ENCODE data around the gene TMEM178B. TPM values are rescaled to one million over a fixed set of nuclear protein-coding genes. Genes with fewer than 3 reads are reported as not detected.
"Not testable (repeated sequence)": the region's sequence is repeated elsewhere in the genome, so short reads cannot be mapped to it uniquely, and the experiment has no call there.

TMEM178B gene
- polyA plus RNA-seq, 4 donors, result 0.21 to 0.76 (median 0.54) TPM

DNA sequence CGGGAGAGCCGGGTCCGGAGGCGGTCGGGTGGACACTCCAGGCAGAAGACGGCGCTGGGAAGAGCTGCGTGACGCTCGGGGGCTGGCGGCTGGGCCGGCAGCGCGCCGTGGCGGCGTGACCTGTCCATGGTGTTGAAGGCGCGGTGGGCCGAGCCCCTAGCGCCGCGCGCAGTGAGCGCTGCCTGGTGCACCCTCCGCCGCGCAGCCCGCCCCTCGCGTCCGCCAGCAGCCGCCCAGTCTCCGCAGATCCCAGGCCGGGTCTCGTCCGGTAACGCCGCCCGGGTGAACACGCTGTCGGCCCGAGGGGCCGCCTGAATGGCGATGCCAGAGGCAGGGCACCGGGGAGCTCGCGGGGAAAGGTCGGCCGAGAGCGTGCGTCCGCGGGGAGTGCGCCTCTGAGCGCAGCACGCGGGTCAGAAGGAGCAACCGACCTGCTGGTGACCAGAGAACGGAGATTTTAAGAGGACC, 657 bp upstream of the TMEM178B start:
- no peak for DNase-seq (ENCODE audit: low read depth in 4 of 4, low spot score in 3 of 4)

DNA sequence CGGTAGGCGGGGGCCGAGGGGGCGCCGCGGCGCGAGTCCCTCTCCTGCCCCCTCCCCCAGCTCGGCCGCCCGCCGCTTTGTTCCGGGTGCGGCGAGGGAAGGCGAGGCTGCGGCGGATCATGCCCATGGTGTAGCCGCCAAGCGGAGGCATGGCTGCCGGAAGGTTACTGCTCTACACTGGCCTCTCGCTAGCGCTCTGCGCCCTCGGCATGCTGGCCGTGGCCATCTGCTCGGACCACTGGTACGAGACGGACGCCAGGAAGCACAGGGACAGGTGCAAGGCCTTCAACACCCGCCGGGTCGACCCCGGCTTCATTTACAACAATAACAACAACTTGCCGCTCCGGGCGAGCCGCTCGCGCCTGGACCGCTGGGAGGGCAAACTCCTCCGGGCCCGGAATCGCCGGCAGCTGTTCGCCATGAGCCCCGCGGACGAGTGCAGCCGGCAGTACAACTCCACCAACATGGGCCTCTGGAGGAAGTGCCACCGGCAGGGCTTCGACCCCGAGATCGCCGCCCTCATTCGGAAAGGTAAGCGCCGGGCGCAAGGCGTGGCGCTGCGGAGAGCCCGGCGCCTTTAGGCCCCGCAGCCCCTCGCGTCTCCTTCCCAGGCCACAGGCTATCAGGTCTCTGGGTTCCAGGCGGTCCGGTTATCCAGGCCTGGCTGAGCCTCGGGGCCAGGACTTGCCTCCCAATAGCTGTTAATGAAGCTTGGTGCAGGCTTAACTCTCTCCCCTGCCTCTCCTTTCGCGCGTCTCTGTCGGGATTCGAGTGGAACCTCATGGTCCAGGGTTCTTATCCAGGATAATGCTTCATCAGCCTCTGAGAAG, 513 bp downstream of the TMEM178B start:
- DNase-seq (ENCODE audit: low read depth in 4 of 4, low spot score in 3 of 4), result no peak

DNA sequence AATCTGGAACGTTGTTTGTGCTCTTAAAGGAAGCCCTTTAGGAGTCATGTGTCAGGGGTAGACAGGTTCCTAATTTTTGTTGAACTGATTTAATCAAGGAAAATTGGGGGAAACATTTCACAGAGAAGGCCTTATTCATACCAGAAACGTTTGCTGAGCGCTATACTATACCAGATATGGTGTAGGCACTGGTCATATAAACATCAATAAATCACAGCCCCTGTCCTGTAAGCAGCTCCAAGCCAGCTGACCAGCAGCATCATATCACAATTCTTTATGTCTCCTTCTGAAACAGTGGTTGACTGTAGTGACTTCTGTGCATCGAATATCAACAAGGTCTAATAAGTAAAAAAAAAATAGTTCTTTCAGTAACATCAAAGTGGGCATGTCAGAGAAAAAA, 1.1 kb downstream of the TMEM178B start:
- DNase-seq (ENCODE audit: low read depth in 4 of 4, low spot score in 3 of 4), result no peak

DNA sequence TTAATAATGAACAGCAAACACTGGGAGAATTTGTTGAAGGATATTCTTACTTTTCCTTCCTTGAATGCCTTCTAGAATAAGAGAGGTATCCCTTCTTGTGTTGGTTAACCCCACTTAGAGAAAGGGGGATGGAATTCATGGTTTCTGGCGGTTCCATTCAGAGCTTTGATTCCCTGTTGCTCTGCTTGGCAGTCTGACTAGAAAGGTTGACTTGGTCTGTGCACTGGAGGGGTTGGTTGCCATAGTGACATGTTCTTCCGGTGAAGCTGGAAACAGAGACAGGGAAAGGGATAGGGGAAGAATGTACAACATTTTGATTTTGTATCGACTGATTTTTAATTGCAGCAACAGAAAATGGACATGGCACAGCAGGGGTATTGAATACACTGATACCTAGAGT, 2.5 kb downstream of the TMEM178B start:
- no peak for DNase-seq (ENCODE audit: low read depth in 4 of 4, low spot score in 3 of 4)

DNA sequence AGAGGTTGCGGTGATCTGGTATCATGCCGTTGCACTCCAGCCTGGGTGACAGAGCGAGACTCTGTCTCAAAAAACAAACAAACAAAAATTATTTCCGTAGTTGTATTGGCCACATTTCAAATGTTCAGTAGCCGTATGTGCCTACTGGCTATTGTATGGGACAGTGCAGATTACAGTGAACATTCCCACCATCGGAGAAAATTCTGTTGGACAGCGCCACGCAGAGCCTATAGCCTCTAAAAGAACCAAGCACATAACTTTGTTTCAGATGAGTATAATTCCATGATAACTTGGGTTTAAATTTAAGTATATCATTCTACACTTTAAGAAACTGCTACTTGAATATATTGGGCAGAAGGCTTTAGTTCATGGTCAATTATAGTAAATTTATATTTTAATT, 5.4 kb downstream of the TMEM178B start:
- DNase-seq (ENCODE audit: low read depth in 4 of 4, low spot score in 3 of 4), result no peak

DNA sequence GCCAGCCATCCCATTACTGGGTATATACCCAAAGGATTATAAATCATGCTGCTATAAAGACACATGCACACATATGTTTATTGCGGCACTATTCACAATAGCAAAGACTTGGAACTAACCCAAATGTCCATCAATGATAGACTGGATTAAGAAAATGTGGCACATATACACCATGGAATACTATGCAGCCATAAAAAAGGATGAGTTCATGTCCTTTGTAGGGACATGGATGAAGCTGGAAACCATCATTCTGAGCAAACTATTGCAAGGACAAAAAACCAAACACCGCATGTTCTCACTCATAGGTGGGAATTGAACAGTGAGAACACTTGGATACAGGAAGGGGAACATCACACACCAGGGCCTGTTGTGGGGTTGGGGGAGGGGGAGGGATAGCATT, 15.6 kb downstream of the TMEM178B start:
- DNase-seq (ENCODE audit: low read depth in 4 of 4, low spot score in 3 of 4), result not testable (repeated sequence)

DNA sequence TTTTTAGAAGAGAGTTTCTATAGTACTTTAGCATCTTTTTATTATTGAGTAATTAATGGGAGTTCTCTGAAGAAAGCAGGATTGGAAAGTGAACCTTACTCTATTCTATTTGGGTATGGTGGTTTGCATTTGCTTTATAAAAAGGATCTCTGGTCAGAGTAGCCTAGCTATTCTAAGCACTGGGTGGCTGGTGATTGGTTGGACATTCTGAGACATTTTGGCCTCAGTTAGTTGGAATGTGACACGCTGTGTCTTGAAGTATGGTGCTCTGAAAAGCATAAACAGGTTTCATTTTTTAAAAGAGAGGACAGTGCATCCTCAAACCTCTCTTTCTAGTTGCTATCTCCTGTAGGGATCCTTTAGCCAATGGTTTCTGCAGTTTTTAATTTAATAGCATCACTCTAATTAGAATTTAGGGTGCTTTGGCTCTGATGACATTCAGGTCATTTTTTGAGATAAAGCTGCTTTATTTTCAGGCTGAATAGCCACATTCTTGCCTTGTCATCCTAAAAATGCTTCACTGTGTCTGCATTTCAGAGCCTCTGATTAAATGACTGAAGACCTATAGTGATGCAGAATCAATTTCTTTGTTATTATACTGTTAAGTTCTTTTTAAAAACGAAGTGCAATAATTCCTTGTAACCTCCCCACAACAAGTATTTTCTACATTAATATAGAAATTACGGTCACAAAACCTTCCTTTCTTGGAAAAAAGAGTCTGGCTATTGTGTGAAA, 20.6 kb downstream of the TMEM178B start:
- no peak for DNase-seq (ENCODE audit: low read depth in 4 of 4, low spot score in 3 of 4)

DNA sequence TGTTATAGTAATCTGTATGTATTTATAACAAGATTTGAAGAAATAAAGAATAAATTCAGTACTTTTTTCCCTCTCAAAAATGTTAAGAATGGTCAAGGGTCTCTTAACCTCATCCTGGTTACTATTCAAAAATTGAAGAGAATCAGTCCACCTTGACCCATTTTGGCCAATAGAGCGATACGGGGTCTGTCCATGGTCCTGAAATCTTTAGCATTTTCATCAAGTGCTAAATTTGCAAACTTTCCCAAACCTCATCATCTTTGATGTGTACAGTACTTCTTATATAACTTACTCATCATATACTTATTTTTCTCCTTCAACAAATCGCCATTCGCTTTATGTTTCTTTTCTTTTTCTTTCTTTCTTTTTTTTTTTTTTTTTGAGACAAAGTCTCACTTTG, 23.6 kb downstream of the TMEM178B start:
- DNase-seq (ENCODE audit: low read depth in 4 of 4, low spot score in 3 of 4), result no peak

DNA sequence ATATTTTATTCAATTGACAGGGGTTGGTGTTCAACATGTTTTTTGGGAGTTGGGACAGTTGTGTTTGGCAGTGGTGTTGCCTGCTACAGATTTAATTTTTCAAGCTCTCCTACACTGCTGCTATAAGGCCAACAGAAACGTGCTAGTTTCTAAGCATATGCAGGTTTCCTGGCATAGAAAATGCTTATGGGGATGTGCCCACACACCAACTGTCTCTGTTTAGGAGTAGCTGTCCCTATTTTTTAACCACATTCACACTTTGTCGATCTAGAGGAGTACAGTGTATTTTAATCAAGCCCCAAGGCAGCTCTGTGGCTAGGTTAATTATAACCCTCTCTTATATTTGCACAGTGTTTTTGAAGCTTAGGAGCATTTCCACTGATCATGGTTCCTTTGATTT, 28.6 kb downstream of the TMEM178B start:
- DNase-seq (ENCODE audit: low read depth in 4 of 4, low spot score in 3 of 4), result no peak

DNA sequence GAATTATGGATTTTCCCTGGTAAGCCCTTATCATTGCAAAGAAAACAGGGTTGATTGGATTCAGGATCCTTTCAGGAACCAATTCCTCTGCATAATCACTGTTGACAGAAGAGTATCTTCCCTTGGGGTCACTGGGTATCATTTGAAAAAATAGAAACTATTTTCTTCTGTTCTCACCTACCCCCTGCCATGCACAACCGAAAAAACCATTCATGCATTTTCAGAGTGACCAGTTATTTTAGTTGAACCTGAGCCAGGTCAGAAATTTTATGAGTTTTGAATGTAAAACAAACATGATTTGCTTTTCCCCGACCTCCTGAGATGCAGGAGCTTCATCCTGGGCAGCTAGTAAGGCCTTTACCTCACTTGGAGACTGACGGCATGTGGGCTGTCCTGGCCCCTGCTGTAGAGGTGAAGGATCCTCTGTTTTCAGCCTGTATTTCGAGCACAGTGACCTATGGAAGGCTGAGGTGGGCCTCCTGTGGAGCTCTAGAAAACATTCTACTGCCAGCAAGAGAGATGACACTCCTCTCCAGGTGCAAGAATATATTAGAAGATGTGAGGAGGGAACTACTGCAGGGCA, 30.1 kb downstream of the TMEM178B start:
- DNase-seq (ENCODE audit: low read depth in 4 of 4, low spot score in 3 of 4), result no peak

DNA sequence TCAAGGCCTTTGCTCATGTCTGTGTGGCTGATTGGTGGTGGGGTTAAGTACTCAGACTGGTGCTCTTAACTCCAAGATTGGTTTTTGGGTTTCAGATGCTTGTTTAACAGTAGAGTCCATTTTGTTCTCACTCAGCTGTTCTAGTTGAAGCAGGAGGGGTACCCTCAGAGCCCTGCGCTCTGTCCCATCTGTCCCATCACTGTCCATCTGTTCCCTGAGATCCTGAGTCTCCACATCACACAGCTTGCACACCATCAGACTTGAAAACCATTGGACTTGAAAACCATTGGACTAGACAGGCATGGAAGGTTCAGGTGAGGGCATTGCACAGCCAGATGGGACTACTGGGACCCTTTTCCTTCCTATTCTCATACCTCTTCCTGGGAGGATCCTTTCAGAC, 39.3 kb downstream of the TMEM178B start:
- no peak for DNase-seq (ENCODE audit: low read depth in 4 of 4, low spot score in 3 of 4)

DNA sequence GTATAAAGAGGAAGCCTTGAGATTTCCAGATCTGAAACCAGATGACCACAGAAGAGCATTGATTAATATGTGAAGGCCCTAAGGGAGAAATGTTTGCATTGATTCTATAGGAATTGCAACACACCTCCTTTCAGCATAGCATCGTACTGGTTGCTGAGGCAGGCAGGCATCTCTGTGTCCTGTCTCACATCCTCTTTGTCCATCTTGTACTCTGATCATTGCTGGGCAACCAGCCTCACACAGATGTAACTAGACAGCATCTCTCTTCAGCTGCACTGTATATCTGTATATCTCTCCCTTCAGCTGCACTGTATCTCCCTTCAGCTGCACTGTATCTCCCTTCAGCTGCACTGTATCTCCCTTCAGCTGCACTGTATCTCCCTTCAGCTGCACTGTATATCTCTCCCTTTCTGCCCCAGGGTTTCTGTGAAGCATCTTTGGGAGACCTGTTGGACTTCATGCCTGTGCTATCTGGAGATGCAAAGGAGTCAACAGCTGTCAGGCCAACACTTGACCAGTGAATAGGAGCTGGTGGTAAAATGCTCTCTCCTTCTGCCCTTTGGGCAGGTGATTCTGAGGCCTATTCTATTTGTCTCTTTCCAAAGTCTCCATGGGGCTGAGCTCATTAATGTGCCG, 40.3 kb downstream of the TMEM178B start:
- DNase-seq (ENCODE audit: low read depth in 4 of 4, low spot score in 3 of 4), result no peak

DNA sequence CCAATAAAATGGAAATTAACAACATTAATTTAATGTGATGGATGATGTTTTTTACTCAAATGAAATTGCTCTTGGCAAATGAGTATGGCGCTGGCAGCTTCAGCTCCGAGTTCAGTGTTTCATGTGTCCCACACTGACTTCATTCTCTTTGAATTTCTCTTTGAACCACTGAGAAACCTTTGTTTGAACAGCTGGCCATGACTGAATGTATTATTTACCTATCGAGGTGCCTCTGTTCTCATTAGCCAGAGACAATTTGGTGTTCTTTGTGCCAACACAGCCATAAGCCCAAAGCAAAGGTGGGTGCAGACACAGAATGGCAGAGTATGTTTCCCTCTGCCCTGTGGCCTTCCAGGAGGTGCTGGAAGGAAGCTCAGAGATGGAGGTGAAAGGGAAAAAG, 42.1 kb downstream of the TMEM178B start:
- DNase-seq (ENCODE audit: low read depth in 4 of 4, low spot score in 3 of 4), result no peak

DNA sequence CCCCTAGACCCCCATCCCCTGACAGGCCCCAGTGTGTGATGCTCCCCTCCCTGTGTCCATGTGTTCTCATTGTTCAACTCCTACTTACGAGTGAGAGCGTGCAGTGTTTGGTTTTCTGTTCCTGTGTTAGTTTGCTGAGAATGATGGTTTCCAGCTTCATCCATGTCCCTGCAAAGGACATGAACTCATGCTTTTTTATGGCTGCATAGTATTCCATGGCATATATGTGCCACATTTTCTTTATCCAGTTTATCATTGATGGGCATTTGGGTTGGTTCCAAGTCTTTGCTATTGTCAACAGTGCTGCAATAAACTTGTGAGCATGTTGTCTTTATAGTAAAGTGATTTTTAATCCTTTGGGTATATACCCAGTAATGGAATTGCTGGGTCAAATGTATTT, 42.8 kb downstream of the TMEM178B start:
- not testable (repeated sequence) for DNase-seq (ENCODE audit: low read depth in 4 of 4, low spot score in 3 of 4)

DNA sequence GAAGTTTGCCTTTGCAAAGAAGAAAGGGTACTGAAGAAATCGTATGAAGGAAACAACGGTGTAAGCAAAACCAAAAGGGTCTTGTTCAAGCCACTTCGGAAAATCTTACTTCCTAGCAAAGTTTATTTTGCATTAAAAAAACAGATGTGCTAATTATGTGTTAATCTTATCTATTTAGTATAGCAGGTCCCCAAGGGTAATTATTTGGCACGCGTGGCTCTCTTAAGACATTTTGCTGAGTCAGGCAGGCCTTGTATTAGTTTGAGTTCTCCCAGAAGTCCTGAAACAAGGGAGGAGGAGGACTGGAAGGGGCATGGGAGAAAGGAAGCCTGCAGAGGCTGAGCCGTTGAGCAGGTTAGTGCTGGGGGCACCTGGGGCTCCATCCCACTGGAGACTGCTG, 44.9 kb downstream of the TMEM178B start:
- no peak for DNase-seq (ENCODE audit: low read depth in 4 of 4, low spot score in 3 of 4)

DNA sequence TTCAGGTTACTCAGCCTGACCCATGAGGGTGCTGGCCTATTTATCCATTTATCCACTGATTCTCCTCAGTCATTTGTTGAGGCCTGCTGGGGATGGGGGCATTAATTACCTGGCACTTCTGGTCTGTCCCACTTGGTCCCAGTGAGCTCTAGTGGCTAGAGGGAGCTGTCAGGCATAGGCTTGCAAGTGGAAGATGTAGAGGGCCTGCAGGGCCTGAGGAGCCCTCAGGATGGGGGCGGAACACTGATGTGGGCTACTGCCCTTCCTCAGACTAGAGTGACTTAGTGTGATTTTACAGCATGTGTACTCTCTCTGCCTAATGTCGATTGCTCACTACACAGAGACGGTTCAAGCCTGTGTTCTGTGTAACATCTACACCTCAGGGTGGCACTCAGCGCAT, 45.3 kb downstream of the TMEM178B start:
- DNase-seq (ENCODE audit: low read depth in 4 of 4, low spot score in 3 of 4), result no peak

DNA sequence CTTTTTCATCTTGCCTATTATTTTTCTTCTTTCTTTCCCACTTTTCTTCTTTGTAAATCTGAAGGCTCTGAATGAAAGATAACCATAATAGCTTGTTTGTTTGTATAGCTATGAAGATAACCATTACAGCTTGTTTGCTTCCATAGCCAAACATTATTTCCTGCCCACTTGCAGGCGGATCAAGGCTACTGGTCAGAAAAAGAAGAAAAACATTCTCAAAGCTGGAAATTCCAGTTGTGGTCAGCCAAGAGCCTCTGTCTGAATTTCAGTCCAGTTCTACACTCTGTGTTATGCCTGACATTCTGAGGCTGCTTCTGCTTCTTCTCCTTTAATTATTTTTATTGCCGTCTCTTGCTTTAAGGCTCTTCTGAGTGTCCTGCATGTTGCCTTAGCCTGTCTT, 48.9 kb downstream of the TMEM178B start:
- no peak for DNase-seq (ENCODE audit: low read depth in 4 of 4, low spot score in 3 of 4)

DNA sequence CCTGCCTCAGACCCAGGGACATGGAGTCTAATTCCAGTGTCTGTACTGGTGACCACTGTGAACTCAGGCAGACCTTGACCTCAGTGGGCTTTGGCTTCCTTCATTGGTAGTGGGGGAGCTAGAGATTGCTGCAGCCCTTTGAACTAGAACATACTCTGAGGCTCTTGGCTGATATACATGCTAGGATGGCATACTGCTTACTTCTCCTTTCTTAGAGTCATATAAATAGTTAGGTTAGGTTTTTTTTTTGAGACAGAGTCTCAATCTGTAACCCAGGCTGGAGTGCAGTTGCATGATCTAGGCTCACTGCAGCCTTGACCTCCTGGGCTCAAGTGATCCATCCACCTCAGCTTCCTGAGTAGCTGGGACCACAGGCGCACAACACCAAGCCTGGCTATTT, 49.7 kb downstream of the TMEM178B start:
- DNase-seq (ENCODE audit: low read depth in 4 of 4, low spot score in 3 of 4), result no peak

DNA sequence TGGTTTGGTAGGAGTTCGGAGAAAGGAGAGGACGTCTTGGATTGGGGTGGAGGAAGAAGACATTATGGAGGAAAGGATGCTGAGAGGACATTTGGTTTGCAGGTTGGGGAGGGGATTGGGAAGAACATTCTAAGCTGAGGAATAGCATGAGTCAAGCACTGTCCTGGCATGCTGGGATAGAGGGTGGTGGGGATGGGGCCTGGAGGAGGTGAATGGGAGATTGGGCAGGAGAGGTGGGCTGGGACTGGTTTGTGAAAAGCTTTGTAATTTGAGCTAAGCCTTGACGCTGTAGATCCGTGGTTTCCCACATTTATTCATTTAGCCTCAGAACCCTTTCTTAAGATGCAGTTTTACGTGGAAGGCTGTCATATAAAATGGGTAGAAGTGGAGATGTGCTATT, 52.2 kb downstream of the TMEM178B start:
- no peak for DNase-seq (ENCODE audit: low read depth in 4 of 4, low spot score in 3 of 4)

DNA sequence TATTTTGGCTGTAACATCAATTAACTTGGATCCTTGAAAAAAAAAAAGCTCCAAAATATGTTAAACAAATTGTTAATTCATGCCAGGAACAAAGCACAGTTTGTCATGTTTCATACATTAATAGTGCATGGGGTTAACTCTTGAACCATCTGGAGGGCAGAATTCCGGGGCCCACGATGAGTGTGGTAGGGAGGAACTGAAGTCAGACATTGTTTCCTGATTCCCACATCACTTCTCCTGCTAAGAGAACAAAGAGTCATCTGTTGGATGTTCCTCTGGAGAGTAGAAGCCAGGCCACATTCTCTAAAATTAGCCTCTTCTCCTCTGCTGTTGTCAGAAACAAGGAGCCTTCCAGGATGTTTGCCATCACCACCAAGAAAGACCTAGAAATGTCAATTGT, 54.6 kb downstream of the TMEM178B start:
- DNase-seq (ENCODE audit: low read depth in 4 of 4, low spot score in 3 of 4), result no peak

DNA sequence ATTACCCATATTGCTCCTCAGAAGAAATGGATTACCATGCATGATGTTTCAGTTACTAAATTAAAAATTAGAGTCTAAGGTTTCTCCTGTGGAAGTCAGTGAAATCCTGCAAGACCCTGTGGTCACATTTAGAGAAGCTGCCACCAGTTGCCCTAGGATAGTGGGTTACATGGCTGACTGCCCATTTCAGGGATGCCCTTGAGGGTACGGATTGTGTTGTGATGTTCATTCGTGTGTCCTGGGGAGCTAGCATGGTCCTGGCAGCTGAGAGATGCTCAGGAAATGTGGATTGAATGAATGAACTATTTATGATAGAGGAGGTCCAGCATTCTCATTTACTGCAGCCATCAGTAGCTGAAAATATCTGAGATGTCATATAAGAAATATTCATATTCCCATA, 55.1 kb downstream of the TMEM178B start:
- no peak for DNase-seq (ENCODE audit: low read depth in 4 of 4, low spot score in 3 of 4)

All from left renal pelvis (tissue), 4 donors.